HG03558 (cell line): Measurements from ENCODE around the gene ELMO1.

Source experiments
- ATAC-seq: cut with Tn5 transposase; IDR thresholded peaks from one replicate; pipeline ENCODE4 v1.9.1; 2021; ENCODE audit warnings: moderate number of reproducible peaks; ENCODE audit not compliant: unreplicated experiment; ENCODE audit errors: extremely low read depth

ELMO1 gene

GRCh38 chr7:37208528-37208927 is 240.1 kb downstream of the ELMO1 start:
- peak; percentile 59 for ATAC-seq

GRCh38 chr7:37206192-37206591 is 242.5 kb downstream of the ELMO1 start:
- no peak for ATAC-seq

DNA sequence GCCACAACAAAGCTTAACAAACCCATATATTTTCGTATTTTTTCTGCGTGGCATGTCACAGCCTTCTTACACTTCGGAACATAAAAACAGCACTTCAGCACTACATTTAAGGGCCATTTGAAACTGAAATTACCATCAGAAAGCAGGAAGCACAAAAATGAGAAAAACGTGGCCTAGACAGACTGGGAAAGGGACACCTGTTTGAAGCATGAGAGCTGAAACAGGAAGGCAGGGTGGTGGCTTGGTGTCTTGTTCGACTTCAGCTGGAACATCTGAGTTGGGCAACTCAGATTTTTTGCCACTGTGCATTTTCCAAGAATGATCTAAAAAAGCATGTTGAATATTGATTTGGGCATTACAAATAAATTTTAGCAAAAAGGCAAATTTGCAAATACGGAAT is 243.2 kb downstream of the ELMO1 start:
- ATAC-seq, result no peak

DNA sequence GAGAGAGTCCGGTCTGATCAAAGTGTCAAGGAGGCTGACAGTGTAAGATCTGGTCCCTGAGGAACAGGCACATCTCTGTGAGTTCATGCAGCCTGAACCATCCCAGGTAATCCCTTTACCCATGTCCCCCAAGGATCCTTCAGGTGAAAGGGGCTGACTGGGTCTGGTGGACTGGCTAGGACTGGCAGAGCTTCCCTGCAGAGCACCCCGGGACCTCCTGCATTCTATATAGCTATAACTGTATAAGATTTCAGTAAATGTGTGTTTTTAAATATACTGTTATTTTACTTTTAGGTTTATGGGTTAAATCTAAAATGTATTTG is 246.8 kb downstream of the ELMO1 start:
- ATAC-seq, result no peak

DNA sequence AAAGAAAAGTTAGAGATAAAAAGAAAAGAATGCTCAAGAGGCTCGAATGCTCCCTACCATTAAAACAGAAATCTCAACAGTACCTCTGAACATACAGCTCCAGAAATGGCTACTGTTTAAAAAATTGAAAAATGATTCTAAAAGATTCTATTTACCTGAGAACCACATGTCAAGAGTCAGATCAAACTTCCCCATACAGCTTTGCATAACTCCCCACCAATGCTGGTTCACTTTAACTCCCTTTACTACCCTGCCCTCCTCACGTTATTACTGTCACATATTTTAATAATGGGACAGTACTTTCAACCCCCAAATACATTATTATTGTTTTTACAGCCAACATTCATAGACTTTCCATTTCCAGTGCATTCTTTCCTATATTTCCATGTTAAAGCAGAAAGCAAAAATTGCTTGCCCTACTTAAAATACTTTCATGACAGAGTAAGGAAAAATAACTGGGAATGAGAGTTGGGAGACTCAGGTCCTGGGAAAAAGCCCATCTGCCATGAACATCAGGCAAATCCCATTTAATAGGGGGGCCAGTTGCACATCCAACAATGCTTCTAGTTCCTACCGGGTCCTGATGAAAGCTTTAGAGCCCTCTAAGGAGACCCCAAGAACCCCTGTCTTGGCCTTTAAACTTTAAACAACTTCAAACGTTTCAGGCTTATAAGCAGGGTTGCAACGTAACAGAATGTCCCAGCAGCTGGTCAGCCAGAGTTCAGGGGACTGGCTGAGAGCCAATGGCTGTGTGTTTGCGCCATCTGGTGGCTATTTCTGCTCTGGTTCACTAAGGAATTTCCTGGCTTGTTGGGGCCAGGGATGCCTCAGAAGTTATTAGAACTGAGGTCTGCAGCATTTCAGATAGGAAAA is 247.4 kb downstream of the ELMO1 start:
- no peak for ATAC-seq

DNA sequence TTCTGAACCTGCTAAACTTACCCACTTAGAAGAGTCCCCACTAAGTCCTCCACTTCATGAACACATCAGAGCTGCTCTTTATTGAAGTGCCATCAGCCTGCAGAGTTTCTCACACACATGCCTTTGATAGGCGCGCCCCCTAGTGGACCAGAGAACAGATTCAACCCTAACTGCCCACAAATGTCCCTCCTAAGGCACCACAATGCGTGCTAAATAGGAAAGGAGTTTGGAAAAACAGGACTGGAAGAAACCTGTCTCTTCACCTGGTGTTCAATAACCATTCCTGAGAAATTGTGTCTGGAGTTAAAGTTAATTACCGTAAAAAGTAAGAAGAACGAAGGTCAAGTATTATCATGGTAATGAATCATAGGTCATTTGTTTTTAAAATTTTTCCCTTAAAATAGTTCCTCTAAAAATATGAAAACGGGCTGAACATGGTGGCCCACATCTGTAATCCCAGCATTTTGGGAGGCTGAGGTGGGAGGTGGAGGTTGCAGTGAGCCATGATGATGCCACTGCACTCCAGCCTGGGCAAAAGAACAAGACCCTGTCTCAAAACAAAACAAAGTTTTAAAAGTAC is 249.7 kb downstream of the ELMO1 start:
- ATAC-seq, result no peak

- no peak for ATAC-seq
Observed at GRCh38 chr7:37198041-37198905, 250.4 kb downstream of the ELMO1 start.

GRCh38 chr7:37197108-37197507 is 251.6 kb downstream of the ELMO1 start:
- no peak for ATAC-seq

GRCh38 chr7:37196676-37197075 is 252.0 kb downstream of the ELMO1 start:
- ATAC-seq, result no peak

DNA sequence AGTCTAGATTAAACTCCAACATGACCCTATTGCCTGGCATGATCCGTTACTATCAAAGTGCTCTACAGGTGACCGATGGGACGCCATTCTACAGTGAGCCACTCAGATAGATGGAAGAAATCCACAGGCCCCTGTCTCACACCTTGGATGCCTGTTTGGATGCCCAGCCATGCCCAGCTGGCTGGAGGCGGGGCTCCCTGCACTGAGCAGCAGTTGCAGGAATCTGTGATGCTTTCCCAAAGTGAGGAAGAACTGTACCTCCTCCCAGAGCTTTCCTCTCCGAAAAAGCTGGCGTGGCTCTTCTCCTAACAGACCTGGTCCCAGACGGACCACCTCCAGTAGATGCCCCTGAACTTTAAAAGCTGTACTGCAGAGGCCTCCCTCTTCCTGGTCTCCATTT is 253.3 kb downstream of the ELMO1 start:
- no peak for ATAC-seq

GRCh38 chr7:37194943-37195342 is 253.7 kb downstream of the ELMO1 start:
- ATAC-seq, result no peak

- ATAC-seq, result no peak
Observed at GRCh38 chr7:37193775-37194135, 254.9 kb downstream of the ELMO1 start.

DNA sequence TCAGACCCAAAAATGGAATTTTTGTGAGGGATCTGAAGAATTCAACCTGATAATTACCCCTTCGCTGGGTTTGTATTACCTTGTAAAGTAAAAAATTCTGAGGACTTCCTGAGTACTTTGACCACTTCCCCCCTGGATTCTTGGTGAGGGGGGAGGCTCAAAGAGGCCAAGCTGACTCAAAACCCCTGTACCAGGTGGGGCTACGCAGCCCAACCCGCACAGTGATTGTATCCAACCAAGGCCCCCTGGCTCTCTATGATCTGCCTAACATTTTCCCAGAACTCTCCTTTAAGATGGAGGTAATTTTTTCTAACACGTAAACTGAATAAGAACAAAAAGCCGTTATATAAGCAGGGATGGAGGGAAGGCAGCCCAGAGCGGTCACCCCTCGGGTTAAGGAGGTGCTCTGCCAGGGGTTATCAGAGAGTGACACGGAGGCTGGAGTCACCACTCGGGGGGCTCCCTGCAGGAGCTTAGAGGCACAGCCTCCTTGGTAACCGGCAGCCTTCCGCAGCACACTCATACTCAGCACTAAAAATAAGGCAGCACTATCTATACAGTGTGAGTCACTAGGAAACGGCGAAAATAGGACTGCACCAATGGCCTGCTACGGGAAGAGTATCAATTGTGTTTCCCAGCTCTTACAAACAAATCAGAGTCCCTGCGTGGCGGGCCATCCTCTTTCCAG is 255.4 kb downstream of the ELMO1 start:
- no peak for ATAC-seq

GRCh38 chr7:37191797-37192196 is 256.9 kb downstream of the ELMO1 start:
- no peak for ATAC-seq

GRCh38 chr7:37187179-37187578 is 261.5 kb downstream of the ELMO1 start:
- no peak for ATAC-seq

DNA sequence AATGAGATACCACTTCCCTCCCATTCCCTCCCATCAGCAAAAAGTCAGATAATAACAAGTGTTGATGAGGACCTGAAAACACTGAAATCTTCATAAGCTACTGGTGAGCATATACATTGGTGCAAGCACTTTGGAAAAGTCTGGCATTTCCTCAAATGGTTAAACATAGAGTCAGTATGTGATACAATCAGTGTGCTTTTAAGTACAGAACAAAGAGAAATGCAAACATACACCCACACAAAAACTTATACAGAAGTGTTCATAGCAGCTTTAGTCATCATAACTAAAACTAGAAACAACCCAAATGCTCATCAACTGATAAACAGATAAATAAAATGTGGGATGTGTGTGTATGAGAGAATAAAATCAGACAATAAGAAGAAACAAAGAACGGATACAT is 261.9 kb downstream of the ELMO1 start:
- ATAC-seq, result no peak

DNA sequence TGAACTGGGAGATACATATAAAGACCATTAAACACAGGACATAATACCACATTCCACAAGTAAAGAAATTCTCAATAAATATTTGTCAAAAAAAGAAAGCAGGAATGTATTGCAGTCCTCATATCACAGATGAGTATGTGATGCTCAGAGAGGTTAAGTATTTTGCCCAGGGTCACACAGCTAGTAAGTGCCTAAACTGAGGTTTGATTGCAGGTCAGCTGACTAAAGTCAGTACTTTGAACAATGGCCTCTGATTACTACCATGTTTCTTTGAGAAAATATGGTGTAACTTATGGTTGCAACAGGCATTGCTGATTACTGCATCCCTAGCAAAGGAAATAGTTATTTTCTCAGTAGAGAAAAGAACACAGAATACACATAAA is 267.1 kb downstream of the ELMO1 start:
- ATAC-seq, result no peak

DNA sequence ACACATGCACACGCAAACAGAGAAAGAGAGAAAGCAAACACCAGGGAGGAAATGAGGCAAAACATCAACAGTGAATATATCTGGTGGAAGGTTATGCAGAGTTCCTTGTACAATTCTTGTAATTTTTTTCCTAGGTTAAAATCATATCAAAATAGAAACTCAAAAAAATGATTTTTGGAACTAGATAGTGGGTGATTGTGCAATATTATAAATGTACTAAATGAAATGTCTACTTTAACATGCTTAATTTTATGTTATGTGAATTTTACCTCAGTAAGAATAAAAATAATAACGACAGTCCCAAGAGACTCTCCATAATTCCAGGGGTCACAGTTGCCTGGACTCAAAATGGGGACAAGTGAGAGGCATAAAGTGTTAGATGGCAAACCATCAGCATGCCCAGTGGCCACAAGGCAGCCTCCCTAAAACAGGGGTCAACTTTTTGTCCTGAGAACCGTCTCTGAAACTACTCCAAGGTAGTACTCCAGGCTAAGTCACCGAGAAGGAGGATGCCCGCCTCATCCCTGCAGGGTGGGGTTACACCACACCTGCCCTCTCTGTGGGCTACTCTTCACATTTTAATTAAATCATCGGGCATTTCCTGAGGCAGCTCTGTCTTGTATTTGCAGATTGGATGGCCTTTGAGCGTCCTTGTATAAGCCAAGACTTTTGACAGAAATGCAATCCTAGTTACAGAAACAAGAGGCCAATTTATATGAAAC is 267.7 kb downstream of the ELMO1 start:
- no peak for ATAC-seq

DNA sequence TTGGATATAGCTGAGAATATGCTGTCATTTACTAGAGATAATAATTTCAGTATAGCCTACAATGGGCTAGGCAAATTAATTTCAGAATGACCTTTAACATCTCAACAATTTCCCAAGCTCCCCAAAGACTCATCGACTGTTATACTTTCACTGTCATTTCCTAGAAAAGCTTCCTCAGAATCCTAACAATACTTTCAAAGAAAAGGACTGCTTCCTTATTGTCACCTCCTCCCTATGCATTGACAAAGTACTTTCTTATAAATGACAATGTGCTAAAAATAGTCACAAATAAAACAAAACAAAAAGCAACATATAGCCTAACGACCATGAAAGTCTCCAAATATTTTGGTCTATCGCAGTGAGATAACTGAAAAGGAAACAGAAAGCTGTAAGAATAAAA is 272.6 kb downstream of the ELMO1 start:
- no peak for ATAC-seq

DNA sequence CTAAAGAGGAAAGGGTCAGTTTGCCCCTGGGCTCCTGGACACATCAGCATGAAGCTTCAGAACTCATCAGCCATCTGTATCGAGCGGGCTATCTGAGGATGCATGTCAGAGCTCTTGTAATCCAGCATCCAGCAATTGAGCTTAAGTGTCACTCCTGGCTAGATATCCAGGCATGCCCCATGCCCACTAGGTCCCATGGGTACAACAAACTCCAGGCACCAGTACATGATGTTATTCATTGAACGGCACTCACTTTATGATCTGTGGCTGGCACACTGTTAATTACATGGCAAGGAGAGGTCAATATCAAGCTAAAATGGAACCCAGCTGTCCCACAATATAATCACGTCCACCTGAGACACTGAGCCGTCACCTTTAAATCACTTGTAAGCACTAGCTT is 274.2 kb downstream of the ELMO1 start:
- ATAC-seq, result no peak
